Activated CD4-positive, alpha-beta memory T cell treated with anti-CD3 and anti-CD28 coated beads, Interleukin-2, amount 10 ng/mL, durations not matched to agents 7 days and 5 days (primary cell): ENCODE measurements around the gene ZBTB20. TPM values are rescaled to one million over a fixed set of nuclear protein-coding genes. Genes with fewer than 3 reads are reported as not detected.

Source experiments
- CTCF ChIA-PET: fragments of 350-600 bp; sonication (Branson Sonifier 250); formaldehyde crosslinking; loops from one replicate; lab custom pipeline; 2021; ENCODE audit warnings: antibody characterized with exemption, inconsistent platforms; lab: Charles Lee
- POLR2A ChIA-PET: fragments of 350-600 bp; sonication (Branson Sonifier 250); formaldehyde crosslinking; loops from one replicate; lab custom pipeline; 2021; ENCODE audit warnings: antibody characterized with exemption; lab: Charles Lee
- DNase-seq: peaks from one replicate; pipeline ENCODE4 v3.0.0-alpha.2; 2020
- H3K27ac Mint-ChIP-seq: one replicate; pipeline ENCODE4 v1.8.0; 2021; ENCODE audit warnings: mild to moderate bottlenecking, mixed read lengths
- H3K27me3 Mint-ChIP-seq: one replicate; pipeline ENCODE4 v1.8.0; 2021; ENCODE audit warnings: mixed read lengths
- H3K36me3 Mint-ChIP-seq: one replicate; pipeline ENCODE4 v1.8.0; 2021; ENCODE audit warnings: low read depth, mixed read lengths
- H3K4me1 Mint-ChIP-seq: one replicate; pipeline ENCODE4 v1.8.0; 2021; ENCODE audit warnings: mixed read lengths
- H3K4me3 Mint-ChIP-seq: one replicate; pipeline ENCODE4 v1.8.0; 2021; ENCODE audit warnings: mild to moderate bottlenecking, mixed read lengths
- H3K9me3 Mint-ChIP-seq: one replicate; pipeline ENCODE4 v1.8.0; 2021; ENCODE audit warnings: mixed read lengths
- total RNA-seq, 2 experiments: library from RNA; stranded (reverse); gene quantifications; one replicate each; pipeline ENCODE4 v1.2.3, GENCODE V29; 2021

Gene ZBTB20
- total RNA-seq, 2 experiments from 2014 or later = 6.3 to 8.6 TPM

- no peak for DNase-seq
- ChIA-PET CTCF (no interaction called here), POLR2A (no interaction called here)
- Mint-ChIP-seq H3K4me3 (no peak overlapping the region), H3K4me1 (no peaks in the 10 kb centered on the region), H3K36me3 (no peaks in the 10 kb centered on the region), H3K27ac (no peak overlapping the region), H3K27me3 (no peaks in the 10 kb centered on the region), H3K9me3 (no peaks in the 10 kb centered on the region)
Observed at GRCh38 chr3:114595522-114596028, 551.5 kb downstream of the ZBTB20 start.

- Mint-ChIP-seq H3K4me3 (no peak overlapping the region), H3K36me3 (no peaks in the 10 kb centered on the region), H3K27ac (no peak overlapping the region), H3K27me3 (no peaks in the 10 kb centered on the region), H3K9me3 (no peaks in the 10 kb centered on the region), H3K4me1 (no peaks in the 10 kb centered on the region)
- ChIA-PET CTCF (no interaction called here), POLR2A (no interaction called here)
- DNase-seq = no peak
Observed at GRCh38 chr3:114590309-114591047, 556.6 kb downstream of the ZBTB20 start.

- Mint-ChIP-seq H3K27ac (no peak overlapping the region), H3K36me3 (no peaks in the 10 kb centered on the region), H3K27me3 (no peaks in the 10 kb centered on the region), H3K4me3 (no peak overlapping the region), H3K9me3 (no peaks in the 10 kb centered on the region), H3K4me1 (peaks cover 1% of the 10 kb centered on the region)
- ChIA-PET CTCF (no interaction called here), POLR2A (no interaction called here)
- no peak for DNase-seq
Observed at GRCh38 chr3:114587986-114588385, 559.1 kb downstream of the ZBTB20 start.

- H3K4me3 Mint-ChIP-seq = no peak overlapping the region
- no peaks in the 10 kb centered on the region for H3K27me3 Mint-ChIP-seq
- CTCF ChIA-PET = no interaction called here
- no peaks in the 10 kb centered on the region for H3K36me3 Mint-ChIP-seq
- H3K9me3 Mint-ChIP-seq = no peaks in the 10 kb centered on the region
- peaks cover 5% of the 10 kb centered on the region for H3K4me1 Mint-ChIP-seq
- no peak overlapping the region for H3K27ac Mint-ChIP-seq
- POLR2A ChIA-PET = no interaction called here
- no peak for DNase-seq
Observed at GRCh38 chr3:114586119-114586518, 561.0 kb downstream of the ZBTB20 start.

GRCh38 chr3:114585687-114586086, 561.4 kb downstream of the ZBTB20 start:
- POLR2A ChIA-PET = no interaction called here
- Mint-ChIP-seq H3K27me3 (no peaks in the 10 kb centered on the region), H3K36me3 (no peaks in the 10 kb centered on the region), H3K4me3 (no peak overlapping the region), H3K27ac (no peak overlapping the region), H3K9me3 (no peaks in the 10 kb centered on the region), H3K4me1 (peaks cover 5% of the 10 kb centered on the region)
- CTCF ChIA-PET = no interaction called here
- no peak for DNase-seq

GRCh38 chr3:114584734-114585371, 562.2 kb downstream of the ZBTB20 start:
- no peaks in the 10 kb centered on the region for H3K9me3 Mint-ChIP-seq
- no peaks in the 10 kb centered on the region for H3K36me3 Mint-ChIP-seq
- ChIA-PET POLR2A (no interaction called here), CTCF (no interaction called here)
- DNase-seq = no peak
- peaks cover 5% of the 10 kb centered on the region for H3K4me1 Mint-ChIP-seq
- H3K27me3 Mint-ChIP-seq = no peaks in the 10 kb centered on the region
- no peak overlapping the region for H3K27ac Mint-ChIP-seq
- H3K4me3 Mint-ChIP-seq = no peak overlapping the region

GRCh38 chr3:114582929-114583328, 564.2 kb downstream of the ZBTB20 start:
- Mint-ChIP-seq H3K27me3 (no peaks in the 10 kb centered on the region), H3K4me1 (peaks cover 5% of the 10 kb centered on the region), H3K4me3 (no peak overlapping the region), H3K27ac (no peak overlapping the region), H3K36me3 (no peaks in the 10 kb centered on the region), H3K9me3 (no peaks in the 10 kb centered on the region)
- ChIA-PET POLR2A (no interaction called here), CTCF (no interaction called here)
- DNase-seq = no peak

- H3K4me1 Mint-ChIP-seq = no peaks in the 10 kb centered on the region
- no peaks in the 10 kb centered on the region for H3K9me3 Mint-ChIP-seq
- no peaks in the 10 kb centered on the region for H3K36me3 Mint-ChIP-seq
- ChIA-PET CTCF (no interaction called here), POLR2A (no interaction called here)
- no peak overlapping the region for H3K27ac Mint-ChIP-seq
- no peak for DNase-seq
- no peak overlapping the region for H3K4me3 Mint-ChIP-seq
- no peaks in the 10 kb centered on the region for H3K27me3 Mint-ChIP-seq
Observed at GRCh38 chr3:114572364-114573062, 574.6 kb downstream of the ZBTB20 start.

- Mint-ChIP-seq H3K9me3 (no peaks in the 10 kb centered on the region), H3K27me3 (no peaks in the 10 kb centered on the region), H3K36me3 (no peaks in the 10 kb centered on the region), H3K27ac (no peak overlapping the region), H3K4me3 (no peak overlapping the region), H3K4me1 (peaks cover 3% of the 10 kb centered on the region)
- CTCF ChIA-PET = no interaction called here
- DNase-seq = no peak
- POLR2A ChIA-PET = no interaction called here
Observed at GRCh38 chr3:114571363-114571762, 575.7 kb downstream of the ZBTB20 start.

GRCh38 chr3:114569186-114569585, 577.9 kb downstream of the ZBTB20 start:
- H3K27me3 Mint-ChIP-seq = no peaks in the 10 kb centered on the region
- no peak overlapping the region for H3K27ac Mint-ChIP-seq
- peaks cover 7% of the 10 kb centered on the region for H3K4me1 Mint-ChIP-seq
- CTCF ChIA-PET = no interaction called here
- no peak for DNase-seq
- H3K9me3 Mint-ChIP-seq = no peaks in the 10 kb centered on the region
- POLR2A ChIA-PET = no interaction called here
- no peaks in the 10 kb centered on the region for H3K36me3 Mint-ChIP-seq
- H3K4me3 Mint-ChIP-seq = no peak overlapping the region

GRCh38 chr3:114567771-114568170, 579.3 kb downstream of the ZBTB20 start:
- no peak overlapping the region for H3K27ac Mint-ChIP-seq
- H3K9me3 Mint-ChIP-seq = no peaks in the 10 kb centered on the region
- ChIA-PET POLR2A (no interaction called here), CTCF (no interaction called here)
- H3K4me1 Mint-ChIP-seq = peaks cover 7% of the 10 kb centered on the region
- H3K36me3 Mint-ChIP-seq = no peaks in the 10 kb centered on the region
- DNase-seq = no peak
- H3K27me3 Mint-ChIP-seq = no peaks in the 10 kb centered on the region
- H3K4me3 Mint-ChIP-seq = no peak overlapping the region

GRCh38 chr3:114566767-114567166, 580.3 kb downstream of the ZBTB20 start:
- CTCF ChIA-PET = no interaction called here
- no peak overlapping the region for H3K27ac Mint-ChIP-seq

GRCh38 chr3:114566162-114566755, 580.8 kb downstream of the ZBTB20 start:
- no peak for DNase-seq
- no peak overlapping the region for H3K27ac Mint-ChIP-seq
- peaks cover 7% of the 10 kb centered on the region for H3K4me1 Mint-ChIP-seq
- no peaks in the 10 kb centered on the region for H3K9me3 Mint-ChIP-seq
- POLR2A ChIA-PET = interaction anchor here (0.6 kb wide), 1 partner anchor 994 kb away, joined by 4 read pairs; no protein-coding TSS in a partner anchor
- no peaks in the 10 kb centered on the region for H3K36me3 Mint-ChIP-seq
- H3K4me3 Mint-ChIP-seq = no peak overlapping the region
- CTCF ChIA-PET = no interaction called here
- no peaks in the 10 kb centered on the region for H3K27me3 Mint-ChIP-seq

More at GRCh38 chr3:114566767-114567166, 580.3 kb downstream of the ZBTB20 start:
- Mint-ChIP-seq H3K9me3 (no peaks in the 10 kb centered on the region), H3K4me1 (peaks cover 7% of the 10 kb centered on the region), H3K27me3 (no peaks in the 10 kb centered on the region), H3K4me3 (no peak overlapping the region), H3K36me3 (no peaks in the 10 kb centered on the region)
- DNase-seq = no peak
- POLR2A ChIA-PET = no interaction called here
